ENCODE data around the gene P2RX3.

P2RX3 gene

DNA sequence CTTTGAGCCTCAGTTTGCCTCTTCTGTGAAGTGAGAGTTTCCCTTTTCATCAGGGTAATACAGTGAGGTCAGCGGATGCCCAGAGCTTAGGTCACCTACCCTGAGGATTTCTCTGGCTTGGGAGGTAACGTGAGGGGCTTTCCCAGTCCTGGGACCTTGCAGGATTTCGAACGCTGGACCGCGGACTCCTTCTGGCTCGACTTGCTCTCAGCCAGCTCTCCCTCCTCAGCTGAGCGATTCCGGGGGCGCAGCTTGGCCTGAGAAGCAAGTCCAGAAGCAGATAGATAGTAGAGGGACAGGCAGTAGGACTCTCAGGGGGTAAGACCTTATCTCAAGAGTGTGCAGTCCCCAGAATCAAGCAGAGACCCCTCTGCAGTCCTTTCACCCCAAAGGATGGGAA, 37.4 kb upstream of the P2RX3 start:
- no peak overlapping the region for H3K4me3 ChIP-seq (ENCODE audit: low read length)
- no peak for DNase-seq (ENCODE audit: low read depth)
- TF ChIP-seq, protein P1, sequence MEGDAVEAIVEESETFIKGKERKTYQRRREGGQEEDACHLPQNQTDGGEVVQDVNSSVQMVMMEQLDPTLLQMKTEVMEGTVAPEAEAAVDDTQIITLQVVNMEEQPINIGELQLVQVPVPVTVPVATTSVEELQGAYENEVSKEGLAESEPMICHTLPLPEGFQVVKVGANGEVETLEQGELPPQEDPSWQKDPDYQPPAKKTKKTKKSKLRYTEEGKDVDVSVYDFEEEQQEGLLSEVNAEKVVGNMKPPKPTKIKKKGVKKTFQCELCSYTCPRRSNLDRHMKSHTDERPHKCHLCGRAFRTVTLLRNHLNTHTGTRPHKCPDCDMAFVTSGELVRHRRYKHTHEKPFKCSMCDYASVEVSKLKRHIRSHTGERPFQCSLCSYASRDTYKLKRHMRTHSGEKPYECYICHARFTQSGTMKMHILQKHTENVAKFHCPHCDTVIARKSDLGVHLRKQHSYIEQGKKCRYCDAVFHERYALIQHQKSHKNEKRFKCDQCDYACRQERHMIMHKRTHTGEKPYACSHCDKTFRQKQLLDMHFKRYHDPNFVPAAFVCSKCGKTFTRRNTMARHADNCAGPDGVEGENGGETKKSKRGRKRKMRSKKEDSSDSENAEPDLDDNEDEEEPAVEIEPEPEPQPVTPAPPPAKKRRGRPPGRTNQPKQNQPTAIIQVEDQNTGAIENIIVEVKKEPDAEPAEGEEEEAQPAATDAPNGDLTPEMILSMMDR (IDR thresholded peaks at IDR 0.05; ENCODE audit: insufficient read depth, low read depth, low read length, missing control alignments), result no peak

GRCh38 chr11:57301711-57302423, 36.3 kb upstream of the P2RX3 start:
- TF ChIP-seq, protein P1 (IDR thresholded peaks at IDR 0.05; ENCODE audit: insufficient read depth, low read depth, low read length, missing control alignments), result no peak
- DNase-seq (ENCODE audit: low read depth), result no peak
- H3K4me3 ChIP-seq (ENCODE audit: low read length), result no peak overlapping the region

DNA sequence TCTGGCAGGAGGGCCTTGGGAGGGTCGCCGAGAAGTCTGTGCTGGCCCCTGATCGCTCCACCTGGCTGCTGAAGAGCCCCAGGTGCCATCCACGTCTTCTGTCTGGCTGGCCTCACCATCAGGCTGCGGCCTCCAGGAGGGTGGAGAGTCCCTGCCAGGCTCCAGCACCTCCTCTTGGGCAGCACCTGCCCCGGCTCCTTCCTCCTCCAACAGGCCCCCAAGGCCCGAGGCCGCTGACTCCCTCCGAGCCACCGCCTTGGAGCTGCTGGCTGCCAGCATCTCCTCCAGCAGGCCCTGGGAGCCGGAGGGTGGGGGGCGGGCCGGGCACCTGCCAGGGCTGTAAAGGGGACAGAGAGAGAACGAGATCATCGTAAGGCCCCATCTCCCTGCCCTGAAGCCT, 35.7 kb upstream of the P2RX3 start:
- TF ChIP-seq, protein P1 (IDR thresholded peaks at IDR 0.05; ENCODE audit: insufficient read depth, low read depth, low read length, missing control alignments), result no peak
- no peak overlapping the region for H3K4me3 ChIP-seq (ENCODE audit: low read length)
- no peak for DNase-seq (ENCODE audit: low read depth)

- TF ChIP-seq, protein P1 (IDR thresholded peaks at IDR 0.05; ENCODE audit: insufficient read depth, low read depth, low read length, missing control alignments), result no peak
- DNase-seq (ENCODE audit: low read depth), result peak; percentile 89
- H3K4me3 ChIP-seq (ENCODE audit: low read length), result no peak overlapping the region
These were observed 34.7 kb upstream of the P2RX3 start for GRCh38 chr11:57303280-57303989.

DNA sequence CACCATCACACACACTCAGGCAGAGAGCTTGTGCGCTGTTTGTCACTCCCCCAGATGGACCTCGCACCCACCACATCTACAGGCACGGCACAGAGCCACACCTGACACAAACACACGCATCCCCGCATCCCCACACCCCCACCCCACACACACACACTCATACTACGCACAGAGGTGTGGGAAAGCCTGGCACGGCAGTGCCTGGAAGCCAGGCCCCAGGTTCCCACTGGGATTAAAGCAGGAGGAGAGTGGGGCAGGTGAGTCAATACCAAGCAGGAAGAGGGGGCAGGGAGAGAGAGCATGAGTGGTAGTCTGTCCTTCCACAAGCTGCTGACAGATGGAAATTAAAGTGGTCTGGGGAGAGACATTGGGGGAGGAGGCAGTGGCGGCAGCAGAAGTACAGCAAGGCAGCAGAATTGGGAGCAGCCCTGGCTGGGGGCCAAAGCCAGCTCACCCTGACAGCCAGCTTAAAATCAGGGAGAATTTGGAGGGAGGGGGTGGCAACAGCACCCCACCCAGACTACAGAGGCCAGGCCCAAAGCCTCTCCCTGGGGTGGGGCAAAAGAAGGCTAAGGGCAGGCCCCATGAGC, 34.1 kb upstream of the P2RX3 start:
- DNase-seq (ENCODE audit: low read depth), result peak; percentile 92
- TF ChIP-seq, protein P1 (IDR thresholded peaks at IDR 0.05; ENCODE audit: insufficient read depth, low read depth, low read length, missing control alignments), result no peak
- H3K4me3 ChIP-seq (ENCODE audit: low read length), result peak overlapping the region; percentile 19

DNA sequence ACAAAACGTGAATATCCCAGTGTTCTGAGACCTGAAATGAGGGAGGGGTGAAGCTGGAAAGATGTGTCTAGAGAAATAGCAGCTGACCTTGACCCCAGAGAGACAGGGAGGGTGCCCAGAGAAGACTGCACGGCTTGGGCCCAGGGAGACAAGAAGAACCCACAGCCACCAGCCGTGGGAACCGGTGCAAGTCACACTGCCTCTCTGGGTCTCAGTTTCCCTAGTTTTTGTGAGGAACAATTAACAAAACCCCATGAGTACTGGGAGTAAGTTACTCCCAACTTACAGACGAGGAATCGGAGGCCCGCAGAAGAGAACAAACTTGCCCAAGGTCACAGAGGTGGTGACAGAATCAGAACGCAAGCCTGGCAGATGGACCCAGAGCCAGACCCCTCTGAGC, 32.6 kb upstream of the P2RX3 start:
- DNase-seq (ENCODE audit: low read depth), result no peak
- peak overlapping the region; percentile 7 for H3K4me3 ChIP-seq (ENCODE audit: low read length)
- TF ChIP-seq, protein P1 (IDR thresholded peaks at IDR 0.05; ENCODE audit: insufficient read depth, low read depth, low read length, missing control alignments), result no peak
